ENCODE results near the gene TIMM44. TPM values are rescaled to one million over a fixed set of nuclear protein-coding genes. Genes with fewer than 3 reads are reported as not detected.

TIMM44 gene
- total and polyA plus RNA-seq, 2 donors (not counting 3 experiments of a cell fraction or from before 2014, with no cell fraction given): 61.5 to 64.3 TPM

DNA sequence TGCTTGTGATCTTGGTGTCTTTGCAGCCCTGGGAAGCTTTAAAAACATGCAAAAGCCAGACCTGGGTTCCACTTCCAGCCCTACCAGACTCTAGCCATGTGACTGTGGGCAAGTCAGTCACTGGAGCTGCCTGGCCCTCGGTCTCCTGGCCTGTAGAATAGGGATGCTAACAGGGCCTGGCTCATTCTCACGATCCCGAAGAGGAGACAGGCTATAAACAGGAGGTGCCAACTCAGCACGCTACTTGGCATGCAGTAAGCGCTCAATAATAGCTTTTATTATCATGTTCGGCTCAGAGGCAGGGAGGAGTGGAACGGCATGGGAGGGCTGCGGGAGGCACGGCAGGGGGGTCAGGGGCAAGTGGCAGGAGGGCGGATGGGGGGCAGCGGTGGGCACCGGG, 19.2 kb downstream of the TIMM44 start:
- ChIA-PET CTCF (interaction anchor here (1.5 to 5.1 kb wide), 3 partner anchors 20 to 356 kb away, joined by 3 to 34 read pairs (median 5); partner anchors contain the start of genes MAP2K7 and TIMM44), POLR2A (no interaction called here)
- DNase-seq (ENCODE audit: low read depth, low spot score) (no peak), FAIRE-seq (no peak)
- Histone ChIP-seq H3K9me1 (replicated peaks; ENCODE audit: control insufficient read depth, extremely low read depth, insufficient read depth, low read length) (no peaks in the 10 kb centered on the region), H3K79me2 (ENCODE audit: control insufficient read depth, insufficient read depth, low read length) (no peaks in the 10 kb centered on the region), H4K20me1 (replicated peaks; ENCODE audit: control insufficient read depth, extremely low read depth, insufficient read depth, low read length) (no peaks in the 10 kb centered on the region), H3K4me2 (ENCODE audit: insufficient read depth, low read length) (no peak overlapping the region), H3K9ac (replicated peaks; ENCODE audit: extremely low read depth, insufficient read depth, low read length) (no peak overlapping the region), H3K9me3 (replicated peaks; ENCODE audit: control insufficient read depth, insufficient read depth, low read length) (no peaks in the 10 kb centered on the region), H2AFZ (ENCODE audit: low read depth, low read length) (no peak overlapping the region), H3K27me3 (ENCODE audit: control insufficient read depth in 2 of 2, insufficient read depth in 2 of 2, low read length in 2 of 2) (no peaks in the 10 kb centered on the region), H3K4me1 (ENCODE audit: control insufficient read depth, extremely low read depth, insufficient read depth, low read length) (peaks cover 32% of the 10 kb centered on the region), H3K36me3 (ENCODE audit: control insufficient read depth in 2 of 2, extremely low read depth in 1 of 2, insufficient read depth in 2 of 2, low read length in 2 of 2) (peaks cover 0 to 5% of the 10 kb centered on the region in 2 experiments), H3K27ac (ENCODE audit: insufficient read depth, low read depth, low read length) (no peak overlapping the region), H3K4me3 (replicated peaks in 1 of 3; ENCODE audit: insufficient read depth in 1 of 3, low read depth in 1 of 3, low read length in 3 of 3) (no peak overlapping the region)
- TF ChIP-seq POLR2AphosphoS5 (IDR thresholded peaks at IDR 0.05; ENCODE audit: insufficient read depth, low read depth, low read length) (no peak), FOS (IDR thresholded peaks at IDR 0.05; ENCODE audit: borderline replicate concordance, insufficient read depth, low read length) (no peak), POLR2A (IDR thresholded peaks at IDR 0.05; ENCODE audit: low read depth, low read length) (no peak), JUN (IDR thresholded peaks at IDR 0.05; ENCODE audit: borderline replicate concordance, insufficient read depth, insufficient read length, low read depth) (no peak), MYC (IDR thresholded peaks at IDR 0.05; ENCODE audit: low read depth, low read length) (no peak), EZH2 (IDR thresholded peaks at IDR 0.05; ENCODE audit: borderline replicate concordance, low read depth, low read length, severe bottlenecking) (no peak), GATA2 (IDR thresholded peaks at IDR 0.05; ENCODE audit: insufficient read depth, insufficient read length, low read depth, low read length) (no peak)
- TF ChIP-seq, protein P1, sequence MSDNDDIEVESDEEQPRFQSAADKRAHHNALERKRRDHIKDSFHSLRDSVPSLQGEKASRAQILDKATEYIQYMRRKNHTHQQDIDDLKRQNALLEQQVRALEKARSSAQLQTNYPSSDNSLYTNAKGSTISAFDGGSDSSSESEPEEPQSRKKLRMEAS (IDR thresholded peaks at IDR 0.05; ENCODE audit: insufficient read depth, insufficient read length): no peak
- TF ChIP-seq, protein P2, sequence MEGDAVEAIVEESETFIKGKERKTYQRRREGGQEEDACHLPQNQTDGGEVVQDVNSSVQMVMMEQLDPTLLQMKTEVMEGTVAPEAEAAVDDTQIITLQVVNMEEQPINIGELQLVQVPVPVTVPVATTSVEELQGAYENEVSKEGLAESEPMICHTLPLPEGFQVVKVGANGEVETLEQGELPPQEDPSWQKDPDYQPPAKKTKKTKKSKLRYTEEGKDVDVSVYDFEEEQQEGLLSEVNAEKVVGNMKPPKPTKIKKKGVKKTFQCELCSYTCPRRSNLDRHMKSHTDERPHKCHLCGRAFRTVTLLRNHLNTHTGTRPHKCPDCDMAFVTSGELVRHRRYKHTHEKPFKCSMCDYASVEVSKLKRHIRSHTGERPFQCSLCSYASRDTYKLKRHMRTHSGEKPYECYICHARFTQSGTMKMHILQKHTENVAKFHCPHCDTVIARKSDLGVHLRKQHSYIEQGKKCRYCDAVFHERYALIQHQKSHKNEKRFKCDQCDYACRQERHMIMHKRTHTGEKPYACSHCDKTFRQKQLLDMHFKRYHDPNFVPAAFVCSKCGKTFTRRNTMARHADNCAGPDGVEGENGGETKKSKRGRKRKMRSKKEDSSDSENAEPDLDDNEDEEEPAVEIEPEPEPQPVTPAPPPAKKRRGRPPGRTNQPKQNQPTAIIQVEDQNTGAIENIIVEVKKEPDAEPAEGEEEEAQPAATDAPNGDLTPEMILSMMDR (IDR thresholded peaks at IDR 0.05; ENCODE audit: extremely low read depth in 1 of 2, insufficient read depth in 1 of 2, low read depth in 1 of 2, low read length in 2 of 2): no peak
- intact Hi-C loops (cut with micrococcal nuclease): loop anchor here (5.0 kb wide), 1 partner anchor 242 kb away; the partner anchor contains the start of gene TRAPPC5
- BruUV-seq (replicated peaks): no TSS peak
- dilution Hi-C loops (cut with MboI; ENCODE audit: extremely low pct_ligation_motif_present, low sequenced_read_pairs): no loop called here
